Measurements from ENCODE around the gene CDK19. TPM values are rescaled to one million over a fixed set of nuclear protein-coding genes. Genes with fewer than 3 reads are reported as not detected.
A peak's percentile ranks its signal among the peaks of the same experiment; 100 is the strongest.

CDK19 gene
- total RNA-seq, 1 experiment from 2014 or later = 7.0 TPM

- no peaks in the 10 kb centered on the region for H3K27me3 ChIP-seq (ENCODE audit: insufficient read depth, low read length)
- H2BK12ac ChIP-seq (ENCODE audit: insufficient read length, low read depth, low read length) = no peak overlapping the region
- no peak overlapping the region for H3K14ac ChIP-seq (ENCODE audit: insufficient read depth, low read length)
- H4K5ac ChIP-seq (ENCODE audit: insufficient read length, low read depth, low read length) = no peak overlapping the region
- no peak overlapping the region for H2BK120ac ChIP-seq (ENCODE audit: low read depth, low read length, poor library complexity, severe bottlenecking)
- H3K4me3 Mint-ChIP-seq = no peak overlapping the region
- DNase-seq = no peak
- no peak overlapping the region for H3T11ph ChIP-seq (ENCODE audit: low read length)
- no peaks in the 10 kb centered on the region for H3K23me2 ChIP-seq (ENCODE audit: insufficient read length, low read depth, low read length, poor library complexity, severe bottlenecking)
- H3K79me2 ChIP-seq (ENCODE audit: insufficient read depth, low read length) = no peaks in the 10 kb centered on the region
- no peaks in the 10 kb centered on the region for H3K79me1 ChIP-seq (ENCODE audit: insufficient read depth, low read depth, low read length, poor library complexity, severe bottlenecking)
- H2AFZ ChIP-seq (ENCODE audit: low read length) = no peak overlapping the region
- WGBS (ENCODE audit: extremely low coverage, insufficient read length, low lambda C conversion rate) = no CpG with 5 or more reads among the region's 2 CpGs
- H3K27ac Mint-ChIP-seq = no peak overlapping the region
- H3K23ac ChIP-seq (ENCODE audit: insufficient read length, low read depth, low read length) = no peak overlapping the region
- H3K4me1 ChIP-seq (ENCODE audit: insufficient read depth, low read length) = no peaks in the 10 kb centered on the region
- no peaks in the 10 kb centered on the region for H3K36me3 Mint-ChIP-seq (ENCODE audit: insufficient read depth in 1 of 3, low read depth in 3 of 3)
- H3K9me3 Mint-ChIP-seq = no peaks in the 10 kb centered on the region
- H3K4me2 ChIP-seq (ENCODE audit: insufficient read depth, insufficient read length, low read length) = no peak overlapping the region
- no peaks in the 10 kb centered on the region for H3K9me3 ChIP-seq (ENCODE audit: control insufficient read depth, low read depth, low read length)
- TF ChIP-seq CTCF (conservative IDR thresholded peaks at IDR 0.05) = no peak
- H3K9ac ChIP-seq (ENCODE audit: extremely low read depth, insufficient read length, low read length) = no peak overlapping the region
- no peak overlapping the region for H4K91ac ChIP-seq (ENCODE audit: insufficient read length, low read depth, low read length)
- no peaks in the 10 kb centered on the region for H4K20me1 ChIP-seq (ENCODE audit: control insufficient read depth, insufficient read depth, insufficient read length)
- H3K27ac ChIP-seq (ENCODE audit: insufficient read length, low read depth, low read length) = peak overlapping the region; percentile 40
- H3K27me3 Mint-ChIP-seq (ENCODE audit: low read depth) = no peaks in the 10 kb centered on the region
- H3K56ac ChIP-seq (ENCODE audit: insufficient read length, low read depth, low read length) = no peak overlapping the region
- no peak overlapping the region for H2AK5ac ChIP-seq (ENCODE audit: insufficient read length, low read length)
- H3K4me1 Mint-ChIP-seq = no peaks in the 10 kb centered on the region
- H3K18ac ChIP-seq (ENCODE audit: insufficient read length, low read depth, low read length) = no peak overlapping the region
- H4K8ac ChIP-seq (replicated peaks; ENCODE audit: insufficient read length, low read depth, low read length) = no peak overlapping the region
- H2BK20ac ChIP-seq (ENCODE audit: low read depth, low read length, poor library complexity, severe bottlenecking) = no peak overlapping the region
- no peak overlapping the region for H2BK5ac ChIP-seq (ENCODE audit: insufficient read length, low read length)
- H3K4ac ChIP-seq (ENCODE audit: low read depth, low read length) = no peak overlapping the region
- no peak overlapping the region for H2BK15ac ChIP-seq (ENCODE audit: low read depth, low read length)
Measured at GRCh38 chr6:110595112-110595511, 220.2 kb downstream of the CDK19 start.

Measured in H9 (cell line).